ENCODE measurements around the gene MERTK.

DNA sequence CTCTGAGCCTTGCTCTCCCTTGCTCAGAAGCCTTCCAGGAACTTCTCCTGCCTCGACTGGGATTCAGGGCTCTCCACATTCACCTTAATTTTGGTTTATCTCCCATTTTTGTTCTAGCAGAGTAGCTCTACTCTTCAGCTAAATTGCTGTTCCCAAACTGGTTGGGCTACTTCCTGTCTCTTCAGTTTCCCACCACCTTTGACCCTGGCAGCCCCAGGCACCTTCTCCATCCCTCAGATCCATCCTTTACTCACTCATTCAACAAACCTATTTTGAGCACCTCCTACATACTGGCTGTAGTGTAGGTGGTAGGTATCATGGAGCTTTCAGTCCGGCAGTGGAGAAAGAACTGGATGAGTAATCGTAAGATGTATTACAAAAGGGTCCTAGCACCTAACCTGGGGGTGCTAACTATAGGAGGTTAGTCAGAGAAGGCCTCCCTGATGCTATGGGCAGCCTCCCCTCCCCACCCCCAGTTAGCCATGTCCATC, 26.3 kb downstream of the MERTK start:
- TF ChIP-seq, protein P1, sequence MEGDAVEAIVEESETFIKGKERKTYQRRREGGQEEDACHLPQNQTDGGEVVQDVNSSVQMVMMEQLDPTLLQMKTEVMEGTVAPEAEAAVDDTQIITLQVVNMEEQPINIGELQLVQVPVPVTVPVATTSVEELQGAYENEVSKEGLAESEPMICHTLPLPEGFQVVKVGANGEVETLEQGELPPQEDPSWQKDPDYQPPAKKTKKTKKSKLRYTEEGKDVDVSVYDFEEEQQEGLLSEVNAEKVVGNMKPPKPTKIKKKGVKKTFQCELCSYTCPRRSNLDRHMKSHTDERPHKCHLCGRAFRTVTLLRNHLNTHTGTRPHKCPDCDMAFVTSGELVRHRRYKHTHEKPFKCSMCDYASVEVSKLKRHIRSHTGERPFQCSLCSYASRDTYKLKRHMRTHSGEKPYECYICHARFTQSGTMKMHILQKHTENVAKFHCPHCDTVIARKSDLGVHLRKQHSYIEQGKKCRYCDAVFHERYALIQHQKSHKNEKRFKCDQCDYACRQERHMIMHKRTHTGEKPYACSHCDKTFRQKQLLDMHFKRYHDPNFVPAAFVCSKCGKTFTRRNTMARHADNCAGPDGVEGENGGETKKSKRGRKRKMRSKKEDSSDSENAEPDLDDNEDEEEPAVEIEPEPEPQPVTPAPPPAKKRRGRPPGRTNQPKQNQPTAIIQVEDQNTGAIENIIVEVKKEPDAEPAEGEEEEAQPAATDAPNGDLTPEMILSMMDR (IDR thresholded peaks at IDR 0.05), result no peak
- TF ChIP-seq POLR2AphosphoS5 (IDR thresholded peaks at IDR 0.05) (no peak), POLR2A (IDR thresholded peaks at IDR 0.05) (no peak)

Data from gastroesophageal sphincter (tissue), 3 donors.